Cardiac septum (tissue), 1 donor: ENCODE results near the gene MGA. TPM values are rescaled to one million over a fixed set of nuclear protein-coding genes. Genes with fewer than 3 reads are reported as not detected.

Experiments used
- DNase-seq: peaks from one replicate; pipeline ENCODE4 v3.0.0-alpha.2; 2020; ENCODE audit warnings: low spot score
- intact Hi-C: fragments of 100-400 bp; cut with DNase I; formaldehyde crosslinking; loops from one replicate; pipeline ENCODE4 v1.14.0; 2022
- microRNA-seq: library from miRNA; unstranded; fragments of <30 nt; microRNA quantifications from one replicate; pipeline ENCODE4 v1.2.0, GENCODE V29; 2020
- total RNA-seq: library from RNA; stranded (reverse); fragmentation: NEBNext Ultra II Directional; extraction: Animal tissue kit (Norgen Biotek cat#: 25700); gene quantifications from one replicate; pipeline ENCODE4 v1.2.1, GENCODE V29; 2021
- donor health status: DM: no; HTN: no; CAD: no.

MGA gene
- total RNA-seq, 1 donor from 2014 or later, result 37.3 TPM

DNA sequence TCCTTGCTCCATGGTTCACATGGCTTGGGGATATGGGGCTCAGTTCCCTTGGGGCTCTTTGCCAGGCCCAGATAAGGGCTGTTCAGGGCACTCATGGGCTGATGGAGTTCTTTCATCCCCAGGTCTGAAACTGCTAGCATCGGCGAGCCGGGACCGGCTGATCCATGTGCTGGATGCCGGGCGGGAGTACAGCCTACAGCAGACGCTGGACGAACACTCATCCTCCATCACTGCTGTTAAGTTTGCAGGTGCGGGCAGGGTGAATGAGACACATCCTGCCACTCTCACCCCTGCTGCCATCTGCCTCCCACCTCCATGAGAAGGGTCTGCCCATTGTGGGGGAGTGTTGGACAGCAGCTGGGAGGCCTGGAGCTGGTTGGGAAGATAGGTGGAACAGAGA lies 156.6 kb downstream of the MGA start:
- intact Hi-C loops, result loop anchor here (10.0 kb wide), 2 partner anchors 122 to 212 kb away; no protein-coding TSS in a partner anchor
- no peak for DNase-seq

DNA sequence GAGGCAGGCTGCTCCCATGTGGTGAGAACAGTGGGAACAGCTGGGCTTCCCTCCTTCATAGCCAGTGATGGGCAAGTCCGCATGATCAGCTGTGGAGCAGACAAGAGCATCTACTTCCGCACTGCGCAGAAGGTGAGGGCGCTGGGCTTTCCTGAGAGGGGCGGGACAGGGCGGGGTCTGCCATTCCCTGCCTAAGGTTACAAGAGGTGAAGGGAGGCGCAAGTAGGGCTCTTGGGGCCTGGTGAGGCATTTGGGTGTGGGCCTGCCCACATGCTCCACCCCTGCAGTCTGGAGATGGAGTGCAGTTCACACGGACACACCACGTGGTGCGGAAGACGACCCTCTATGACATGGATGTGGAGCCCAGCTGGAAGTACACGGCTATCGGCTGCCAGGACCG lies 157.1 kb downstream of the MGA start:
- intact Hi-C loops, result loop anchor here (10.0 kb wide), 2 partner anchors 123 to 213 kb away; no protein-coding TSS in a partner anchor
- DNase-seq, result no peak

DNA sequence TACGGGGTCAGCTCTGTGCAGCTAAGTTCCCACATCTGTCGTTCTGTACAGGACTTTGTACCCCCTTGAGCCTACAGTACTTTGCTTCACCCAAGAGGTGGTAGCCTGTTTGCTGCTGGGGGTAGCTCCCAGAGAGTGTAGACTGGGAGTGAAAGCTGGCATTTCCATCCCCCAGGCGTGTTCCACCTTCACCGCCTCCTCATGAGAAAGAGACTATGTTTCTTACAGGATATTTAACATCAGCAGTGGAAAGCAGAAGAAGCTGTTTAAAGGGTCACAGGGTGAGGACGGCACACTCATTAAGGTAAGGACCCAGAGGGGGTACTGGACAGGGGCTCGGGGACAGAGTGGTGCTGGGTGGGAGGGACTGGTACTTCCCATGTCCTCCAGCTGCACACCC lies 157.6 kb downstream of the MGA start:
- intact Hi-C loops, result loop anchor here (10.0 kb wide), 2 partner anchors 123 to 213 kb away; no protein-coding TSS in a partner anchor
- DNase-seq, result no peak

DNA sequence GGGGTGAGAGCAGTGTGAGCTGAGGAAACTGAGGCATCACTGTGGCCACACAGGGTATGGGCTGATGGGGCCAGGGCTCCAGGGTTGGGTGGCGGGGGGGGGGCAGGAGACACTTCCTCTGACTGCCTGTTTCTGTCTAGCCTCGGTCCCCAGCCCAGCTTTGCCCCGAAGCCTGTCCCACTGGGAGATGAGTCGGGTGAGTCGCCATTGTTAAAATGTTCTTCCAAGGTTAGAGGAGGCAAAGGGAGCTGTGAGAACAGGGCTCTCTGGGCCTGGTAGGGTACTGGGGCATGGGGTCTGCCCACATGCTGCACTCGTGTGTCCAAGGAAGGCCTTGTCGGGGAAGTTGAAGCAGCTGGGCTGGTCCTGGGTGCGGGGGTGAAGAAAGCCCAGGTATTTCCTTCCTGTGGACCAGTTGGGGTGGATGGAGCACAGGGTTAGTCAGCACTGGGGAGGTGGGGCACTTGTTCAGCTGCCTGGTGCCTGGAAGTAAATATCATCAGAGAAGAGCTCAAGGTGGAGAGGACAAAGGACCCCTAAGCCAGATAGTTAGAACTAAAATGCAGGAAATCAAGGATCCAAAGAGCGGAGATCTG lies 159.3 kb downstream of the MGA start:
- intact Hi-C loops, result loop anchor here (10.0 kb wide), 2 partner anchors 125 to 215 kb away; no protein-coding TSS in a partner anchor
- DNase-seq, result no peak

DNA sequence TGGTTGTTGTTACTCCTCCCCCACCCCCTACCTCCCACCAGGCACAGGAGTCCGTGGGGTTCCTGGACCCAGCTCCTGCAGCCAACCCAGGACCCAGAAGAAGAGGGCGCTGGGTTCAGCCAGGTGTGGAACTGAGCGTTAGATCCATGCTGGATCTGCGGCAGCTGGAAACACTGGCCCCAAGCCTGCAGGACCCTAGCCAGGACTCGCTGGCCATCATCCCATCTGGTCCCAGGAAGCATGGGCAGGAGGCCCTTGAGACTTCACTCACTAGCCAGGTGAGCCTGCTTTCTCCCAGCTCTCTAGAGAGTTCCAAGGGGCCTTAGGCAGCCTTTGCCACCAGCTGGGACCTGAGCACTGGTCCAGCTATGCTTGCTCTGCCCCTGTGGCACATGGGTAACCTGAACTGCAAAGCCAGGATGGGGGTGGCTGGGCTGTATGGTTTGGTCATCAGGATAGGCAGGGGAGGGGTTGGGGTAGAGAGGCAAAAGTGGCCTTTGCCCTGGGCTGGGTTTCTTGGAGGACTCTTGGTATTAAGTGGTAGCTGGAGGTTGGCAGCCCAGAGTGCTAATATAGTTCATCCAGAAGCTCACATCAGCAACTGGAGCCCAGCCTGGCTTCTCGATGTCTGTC lies 160.7 kb downstream of the MGA start:
- intact Hi-C loops, result no loop called here
- DNase-seq, result no peak

DNA sequence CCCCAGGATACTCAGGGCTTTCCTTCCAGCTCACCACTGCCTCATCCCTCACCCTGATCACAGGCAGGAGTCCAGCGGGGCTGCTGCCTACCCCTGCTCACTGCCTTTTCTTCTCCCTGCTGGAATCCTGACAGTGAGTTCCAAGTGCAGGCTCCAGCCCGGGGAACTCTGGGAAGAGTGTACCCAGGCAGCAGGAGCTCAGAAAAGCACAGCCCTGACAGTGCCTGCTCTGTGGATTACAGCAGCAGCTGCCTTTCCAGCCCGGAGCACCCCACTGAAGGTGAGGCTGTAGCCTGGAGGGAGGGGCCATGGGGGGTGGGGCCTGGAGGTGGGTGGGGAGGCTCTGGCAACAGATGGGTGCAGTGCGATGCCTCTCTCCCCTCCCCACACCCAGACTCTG lies 161.6 kb downstream of the MGA start:
- DNase-seq, result no peak
- intact Hi-C loops, result no loop called here

DNA sequence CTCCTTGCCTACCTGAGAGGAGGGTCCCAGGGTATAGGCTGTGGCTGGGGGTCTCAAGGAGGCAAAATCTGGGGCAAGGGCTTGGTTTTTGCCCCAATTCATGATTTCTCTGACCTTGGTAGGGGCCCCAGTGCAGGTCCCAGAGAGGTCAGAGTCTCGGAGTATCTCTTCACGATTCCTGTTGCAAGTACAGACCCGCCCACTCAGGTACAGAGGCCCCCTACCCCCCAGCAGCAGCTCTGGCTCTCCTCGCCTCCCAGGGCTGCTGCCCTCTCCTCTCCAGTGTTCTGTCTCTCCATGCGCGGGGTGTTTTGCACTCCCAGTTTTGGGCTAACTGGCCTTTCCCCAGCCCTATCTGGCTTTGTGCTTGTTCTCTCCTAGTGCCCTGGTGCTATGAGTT lies 162.3 kb downstream of the MGA start:
- intact Hi-C loops, result no loop called here
- DNase-seq, result no peak

Small RNA genes lying within 50 kb of the gene (microRNA-seq; reads per million reads assigned to microRNA genes)
- gene MIR626, result not detected

Other genes starting within 250 kb of the MGA start
- gene RTF1, start 243.3 kb upstream of the MGA start, total RNA-seq, result 26.8 TPM
- 1.0 TPM for gene ITPKA, start 166.5 kb upstream of the MGA start, total RNA-seq
- 0.65 TPM for gene LTK, start 146.6 kb upstream of the MGA start, total RNA-seq
- 18.5 TPM for gene RPAP1, start 116.1 kb upstream of the MGA start, total RNA-seq
- gene TYRO3, start 101.2 kb upstream of the MGA start, total RNA-seq, result 3.6 TPM
- gene MAPKBP1, start 114.1 kb downstream of the MGA start, total RNA-seq, result 15.6 TPM
- 16.3 TPM for gene JMJD7, start 167.7 kb downstream of the MGA start, total RNA-seq
- gene PLA2G4B, start 178.4 kb downstream of the MGA start, total RNA-seq, result 3.4 TPM
- 2.4 TPM for gene SPTBN5, start 233.6 kb downstream of the MGA start, total RNA-seq